HG03196 (cell line): Measurements from ENCODE around the gene EPN2.
"Not testable (repeated sequence)": the region's sequence is repeated elsewhere in the genome, so short reads cannot be mapped to it uniquely, and the experiment has no call there.

Source experiments
- ATAC-seq: cut with Tn5 transposase; IDR thresholded peaks from one replicate; pipeline ENCODE4 v1.9.1; 2021; ENCODE audit not compliant: unreplicated experiment

Gene EPN2

GRCh38 chr17:19343256-19343630 is 106.1 kb downstream of the EPN2 start:
- no peak for ATAC-seq

- ATAC-seq = no peak
Observed at GRCh38 chr17:19343671-19344151, 106.5 kb downstream of the EPN2 start.

GRCh38 chr17:19344311-19345066 is 107.3 kb downstream of the EPN2 start:
- ATAC-seq = no peak

GRCh38 chr17:19345067-19345460 is 107.9 kb downstream of the EPN2 start:
- ATAC-seq = no peak

- no peak for ATAC-seq
Observed at GRCh38 chr17:19345486-19346350, 108.6 kb downstream of the EPN2 start.

- ATAC-seq = no peak
Observed at GRCh38 chr17:19346351-19347255, 109.4 kb downstream of the EPN2 start.

GRCh38 chr17:19347323-19348080 is 110.3 kb downstream of the EPN2 start:
- no peak for ATAC-seq

GRCh38 chr17:19348081-19348650 is 111.0 kb downstream of the EPN2 start:
- no peak for ATAC-seq

- no peak for ATAC-seq
Observed at GRCh38 chr17:19348806-19349205, 111.6 kb downstream of the EPN2 start.

- not testable (repeated sequence) for ATAC-seq
Observed at GRCh38 chr17:19353401-19353800, 116.2 kb downstream of the EPN2 start.

- no peak for ATAC-seq
Observed at GRCh38 chr17:19354748-19355147, 117.6 kb downstream of the EPN2 start.

- no peak for ATAC-seq
Observed at GRCh38 chr17:19357351-19357750, 120.2 kb downstream of the EPN2 start.

- ATAC-seq = no peak
Observed at GRCh38 chr17:19357761-19358160, 120.6 kb downstream of the EPN2 start.

GRCh38 chr17:19359151-19359550 is 122.0 kb downstream of the EPN2 start:
- ATAC-seq = no peak

- no peak for ATAC-seq
Observed at GRCh38 chr17:19359856-19360255, 122.7 kb downstream of the EPN2 start.

- ATAC-seq = no peak
Observed at GRCh38 chr17:19360772-19361171, 123.6 kb downstream of the EPN2 start.

GRCh38 chr17:19361326-19361725 is 124.2 kb downstream of the EPN2 start:
- no peak for ATAC-seq

GRCh38 chr17:19361944-19362276 is 124.7 kb downstream of the EPN2 start:
- ATAC-seq = no peak

GRCh38 chr17:19362277-19363113 is 125.3 kb downstream of the EPN2 start, which contains the start of gene B9D1:
B9D1 (minus strand) TSS chr17:19362723; CDS start chr17:19362569, 154 bp downstream.
- ATAC-seq = peak; percentile 72
